Transverse colon (tissue), 4 donors: ENCODE data around the gene CTNND2. TPM values are rescaled to one million over a fixed set of nuclear protein-coding genes. Genes with fewer than 3 reads are reported as not detected.

Experiments used
- DNase-seq: peaks from one replicate; pipeline ENCODE4 v3.0.0-alpha.2; 2019
- H3K27ac ChIP-seq, 4 donors: fragments of 200-600 bp; sonication (generic); 2 replicates each; pipeline ENCODE4 v1.5.1; 2016 to 2018; ENCODE audit warnings: inconsistent platforms in 4 of 4
- H3K27me3 ChIP-seq: fragments of 200-600 bp; sonication (generic); 2 replicates; pipeline ENCODE4 v1.5.1; 2017; ENCODE audit warnings: inconsistent platforms
- H3K36me3 ChIP-seq, 4 donors: fragments of 200-600 bp; sonication (generic); 2 replicates each; pipeline ENCODE4 v1.5.1; 2017 to 2019; ENCODE audit warnings: inconsistent platforms in 4 of 4
- H3K4me1 ChIP-seq, 4 donors: fragments of 200-600 bp; sonication (generic); 2 replicates each; pipeline ENCODE4 v1.5.1; 2017 to 2020; ENCODE audit warnings: inconsistent platforms in 4 of 4
- H3K4me3 ChIP-seq, 4 donors: fragments of 200-600 bp; sonication (generic); 1 replicate in 1 of 4; 2 replicates in 3 of 4; pipeline versions ENCODE4 v1.5.1 to v1.6.1; 2017 to 2019; ENCODE audit warnings: inconsistent platforms in 4 of 4
- H3K9me3 ChIP-seq, 2 donors: fragments of 200-600 bp; sonication (generic); 2 replicates each; pipeline ENCODE4 v1.5.1; 2017 to 2019; ENCODE audit warnings: inconsistent platforms in 2 of 2
- CTCF ChIP-seq, 5 experiments: fragments of 200-600 bp in 3 of 5; fragments of 450-650 bp in 2 of 5; sonication (generic) in 3 of 5; IDR thresholded peaks; 1 replicate in 2 of 5; 2 replicates in 3 of 5; pipeline ENCODE4 v1.5.1; 2016 to 2017; ENCODE audit warnings: antibody characterized with exemption in 5 of 5, inconsistent platforms in 3 of 5, mild to moderate bottlenecking in 2 of 5, moderate library complexity in 1 of 5
- EP300 ChIP-seq: sonication (generic); formaldehyde crosslinking; IDR thresholded peaks from one replicate; pipeline ENCODE4 v1.6.1; 2017; ENCODE audit warnings: antibody characterized with exemption, low read depth
- POLR2A ChIP-seq: fragments of 450-650 bp; IDR thresholded peaks from one replicate; pipeline ENCODE4 v1.6.1; 2016; ENCODE audit warnings: antibody characterized with exemption, mild to moderate bottlenecking, moderate library complexity
- POLR2AphosphoS5 ChIP-seq, 3 donors: sonication (generic); formaldehyde crosslinking; IDR thresholded peaks; one replicate each; pipeline ENCODE4 v1.6.1; 2016; ENCODE audit warnings: antibody characterized with exemption in 3 of 3
- WGBS, 2 donors: methylation state at CpG; one replicate each; pipeline ENCODE4 v1.1.5; 2018; ENCODE audit warnings: low coverage in 1 of 2; 5-methylcytosine and 5-hydroxymethylcytosine counted together
- in situ Hi-C, 4 donors: fragments of 200-750 bp; cut with MboI; loops; one replicate each; pipeline versions ENCODE4 v1.15.0 to v1.15.1; 2017; ENCODE audit warnings: low sequenced_read_pairs in 3 of 4, low pct_ligation_motif_present in 1 of 4, low pct_unique_long_range_greater_than_20kb in 1 of 4
- intact Hi-C: fragments of 100-400 bp; cut with DNase I; formaldehyde crosslinking; loops from one replicate; pipeline ENCODE4 v1.15.1; 2023; ENCODE audit warnings: low total_unique reads
- total RNA-seq, 4 donors: library from RNA; depleted of rRNA; stranded (reverse); fragments of >200 nt; gene quantifications; one replicate each; pipeline ENCODE4 v1.1.0, GENCODE V29; 2016

The CTNND2 gene
- total RNA-seq, 4 donors from 2014 or later, result 1.9 to 2.1 TPM; not detected in 2

GRCh38 chr5:10964806-10965205 lies 939.4 kb downstream of the CTNND2 start:
- Histone ChIP-seq H3K27ac (no peak overlapping the region), H3K9me3 (no peaks in the 10 kb centered on the region), H3K36me3 (no peaks in the 10 kb centered on the region), H3K4me1 (no peaks in the 10 kb centered on the region), H3K4me3 (no peak overlapping the region), H3K27me3 (no peaks in the 10 kb centered on the region)
- WGBS, 2 donors, result 64% methylated on average over 6 of the region's 6 CpGs; no CpG with 5 or more reads in 1 of the 2 donors
- intact Hi-C loops, result no loop called here
- no peak for DNase-seq
- in situ Hi-C loops, result no loop called here
- TF ChIP-seq POLR2A, result no peak
- TF ChIP-seq CTCF (IDR thresholded peaks at IDR 0.05), result no peak
- TF ChIP-seq POLR2AphosphoS5 (IDR thresholded peaks at IDR 0.05), result no peak
- TF ChIP-seq EP300, result no peak

- no peak for DNase-seq
- Histone ChIP-seq H3K36me3 (no peaks in the 10 kb centered on the region), H3K4me3 (no peak overlapping the region), H3K27me3 (no peaks in the 10 kb centered on the region), H3K27ac (no peak overlapping the region), H3K9me3 (no peaks in the 10 kb centered on the region), H3K4me1 (no peaks in the 10 kb centered on the region)
- no peak for TF ChIP-seq POLR2AphosphoS5 (IDR thresholded peaks at IDR 0.05)
- TF ChIP-seq EP300, result no peak
- no peak for TF ChIP-seq POLR2A
- TF ChIP-seq CTCF (IDR thresholded peaks at IDR 0.05), result no peak
- intact Hi-C loops, result no loop called here
- in situ Hi-C loops, result no loop called here
Measured at GRCh38 chr5:10958728-10959127, 945.5 kb downstream of the CTNND2 start.

GRCh38 chr5:10949856-10950630 lies 954.2 kb downstream of the CTNND2 start:
- H3K9me3 ChIP-seq, result no peaks in the 10 kb centered on the region
- no peak for TF ChIP-seq POLR2A
- no peak for TF ChIP-seq CTCF (IDR thresholded peaks at IDR 0.05)
- TF ChIP-seq POLR2AphosphoS5 (IDR thresholded peaks at IDR 0.05), result no peak
- no peak for TF ChIP-seq EP300
- no peaks in the 10 kb centered on the region for H3K4me1 ChIP-seq
- in situ Hi-C loops (no loop called here), intact Hi-C loops (no loop called here)
- no peak for DNase-seq
- H3K27me3 ChIP-seq, result no peaks in the 10 kb centered on the region
- 77 to 92% methylated on average over 2 to 5 of the region's 5 CpGs for WGBS, 2 donors
- no peak overlapping the region for H3K4me3 ChIP-seq
- no peak overlapping the region for H3K27ac ChIP-seq
- no peaks in the 10 kb centered on the region for H3K36me3 ChIP-seq

GRCh38 chr5:10946050-10946449 lies 958.2 kb downstream of the CTNND2 start:
- Histone ChIP-seq H3K27ac (no peak overlapping the region), H3K4me3 (no peak overlapping the region), H3K27me3 (no peaks in the 10 kb centered on the region), H3K36me3 (no peaks in the 10 kb centered on the region), H3K4me1 (no peaks in the 10 kb centered on the region), H3K9me3 (no peaks in the 10 kb centered on the region)
- in situ Hi-C loops (no loop called here), intact Hi-C loops (no loop called here)
- TF ChIP-seq POLR2AphosphoS5 (IDR thresholded peaks at IDR 0.05) (no peak), CTCF (IDR thresholded peaks at IDR 0.05) (no peak), POLR2A (no peak), EP300 (no peak)
- no peak for DNase-seq
- 66 to 71% methylated on average over 2 to 4 of the region's 4 CpGs for whole genome bisulfite sequencing, 2 donors
